Loucy (cell line): ENCODE results near the gene NCF4.

Experiments used
- H2AFZ ChIP-seq: fragments of 200-600 bp; sonication (generic); 2 replicates; pipeline ENCODE4 v1.6.0; 2016; ENCODE audit warnings: antibody characterized with exemption, mild to moderate bottlenecking, low read length, moderate library complexity
- H3F3A ChIP-seq: fragments of 200-600 bp; 2 replicates; pipeline ENCODE4 v1.6.0; 2016; ENCODE audit warnings: antibody characterized with exemption, low read depth, mild to moderate bottlenecking
- H3K27me3 ChIP-seq: fragments of 200-600 bp; sonication (generic); 2 replicates; pipeline ENCODE4 v1.6.1; 2014; ENCODE audit warnings: low read length, mild to moderate bottlenecking; ENCODE audit not compliant: insufficient read depth, poor library complexity, severe bottlenecking
- H3K36me3 ChIP-seq: fragments of 200-600 bp; sonication (generic); 2 replicates; pipeline ENCODE4 v1.6.1; 2016; ENCODE audit warnings: low read length; ENCODE audit not compliant: insufficient read depth
- H3K4me1 ChIP-seq: fragments of 200-600 bp; sonication (generic); 2 replicates; pipeline ENCODE4 v1.5.1; 2014; ENCODE audit warnings: low read length, mild to moderate bottlenecking; ENCODE audit not compliant: insufficient read depth, poor library complexity, severe bottlenecking
- H3K4me2 ChIP-seq: fragments of 200-600 bp; sonication (generic); 2 replicates; pipeline ENCODE4 v1.6.0; 2014; ENCODE audit warnings: antibody characterized with exemption, low read length, low read depth, mild to moderate bottlenecking; ENCODE audit not compliant: poor library complexity, severe bottlenecking
- H3K4me3 ChIP-seq: fragments of 200-600 bp; sonication (generic); 2 replicates; pipeline ENCODE4 v1.5.1; 2014; ENCODE audit warnings: low read length, mild to moderate bottlenecking, mixed read lengths; ENCODE audit not compliant: poor library complexity, severe bottlenecking
- H3K79me2 ChIP-seq: fragments of 200-600 bp; sonication (generic); 2 replicates; pipeline ENCODE4 v1.6.1; 2014; ENCODE audit warnings: low read length; ENCODE audit not compliant: insufficient read depth
- H3K9ac ChIP-seq: fragments of 200-600 bp; sonication (generic); 2 replicates; pipeline ENCODE4 v1.6.0; 2014; ENCODE audit warnings: mild to moderate bottlenecking, low read depth, low read length, moderate library complexity; ENCODE audit not compliant: poor library complexity, severe bottlenecking
- H3K9me2 ChIP-seq: fragments of 200-600 bp; sonication (generic); replicated peaks from 2 replicates; pipeline ENCODE4 v1.6.1; 2016; ENCODE audit warnings: low read depth, low read length, mixed read lengths
- H3K9me3 ChIP-seq: fragments of 200-600 bp; sonication (generic); 2 replicates; pipeline ENCODE4 v1.6.1; 2014; ENCODE audit warnings: mild to moderate bottlenecking, antibody characterized with exemption, low read length, low read depth; ENCODE audit not compliant: insufficient read depth
- H4K20me1 ChIP-seq: fragments of 200-600 bp; sonication (generic); 2 replicates; pipeline ENCODE4 v1.6.0; 2014; ENCODE audit warnings: antibody characterized with exemption, low read length, mild to moderate bottlenecking; ENCODE audit not compliant: insufficient read depth, poor library complexity, severe bottlenecking
- CTCF ChIP-seq: fragments of 200-600 bp; sonication (generic); conservative IDR thresholded peaks from 2 replicates; pipeline ENCODE4 v1.5.1; 2014; ENCODE audit warnings: mild to moderate bottlenecking, antibody characterized with exemption, low read length
- EZH2phosphoT487 ChIP-seq: fragments of 200-600 bp; IDR thresholded peaks from 2 replicates; pipeline ENCODE4 v1.6.1; 2018; ENCODE audit warnings: antibody characterized with exemption, mild to moderate bottlenecking, moderate library complexity, borderline replicate concordance

Gene NCF4

GRCh38 chr22:36839356-36840073, 21.3 kb upstream of the NCF4 start:
- Histone ChIP-seq H3K27me3 (peaks cover 9% of the 10 kb centered on the region), H4K20me1 (no peaks in the 10 kb centered on the region), H3K9me2 (no peaks in the 10 kb centered on the region), H3F3A (no peaks in the 10 kb centered on the region), H3K79me2 (no peaks in the 10 kb centered on the region), H3K4me2 (no peak overlapping the region), H3K9ac (no peak overlapping the region), H3K4me3 (no peak overlapping the region), H2AFZ (no peak overlapping the region), H3K4me1 (no peaks in the 10 kb centered on the region), H3K36me3 (no peaks in the 10 kb centered on the region), H3K9me3 (no peaks in the 10 kb centered on the region)
- TF ChIP-seq CTCF (no peak), EZH2phosphoT487 (no peak)

- Histone ChIP-seq H3K9me2 (no peaks in the 10 kb centered on the region), H3K4me2 (no peak overlapping the region), H4K20me1 (no peaks in the 10 kb centered on the region), H3K27me3 (peaks cover 9% of the 10 kb centered on the region), H3F3A (no peaks in the 10 kb centered on the region), H3K36me3 (no peaks in the 10 kb centered on the region), H3K79me2 (no peaks in the 10 kb centered on the region), H3K4me3 (no peak overlapping the region), H3K4me1 (no peaks in the 10 kb centered on the region), H2AFZ (no peak overlapping the region), H3K9me3 (no peaks in the 10 kb centered on the region), H3K9ac (no peak overlapping the region)
- TF ChIP-seq CTCF (no peak), EZH2phosphoT487 (no peak)
Measured at GRCh38 chr22:36840106-36840505, 20.7 kb upstream of the NCF4 start.

GRCh38 chr22:36846271-36846670, 14.5 kb upstream of the NCF4 start:
- Histone ChIP-seq H2AFZ (no peak overlapping the region), H3K4me1 (no peaks in the 10 kb centered on the region), H3K9me3 (no peaks in the 10 kb centered on the region), H3K9ac (no peak overlapping the region), H3K9me2 (no peaks in the 10 kb centered on the region), H4K20me1 (no peaks in the 10 kb centered on the region), H3K36me3 (no peaks in the 10 kb centered on the region), H3F3A (no peaks in the 10 kb centered on the region), H3K27me3 (peaks cover 54% of the 10 kb centered on the region), H3K4me2 (no peak overlapping the region), H3K4me3 (no peak overlapping the region), H3K79me2 (no peaks in the 10 kb centered on the region)
- TF ChIP-seq EZH2phosphoT487: no peak
- TF ChIP-seq CTCF: no peak
